ENCODE data around the gene MRPS22.

GRCh38 chr3:139312959-139313358 lies 30.9 kb upstream of the MRPS22 start:
- TF ChIP-seq POLR2A (IDR thresholded peaks at IDR 0.05; ENCODE audit: low read depth, low read length) (no peak), CTCF (IDR thresholded peaks at IDR 0.05; ENCODE audit: extremely low read depth in 1 of 2, insufficient read depth in 1 of 2, low read depth in 1 of 2, low read length in 2 of 2) (no peak), MAX (IDR thresholded peaks at IDR 0.05; ENCODE audit: insufficient read depth, insufficient read length) (no peak), EZH2 (IDR thresholded peaks at IDR 0.05; ENCODE audit: borderline replicate concordance, low read depth, low read length, severe bottlenecking) (no peak)

All from endothelial cell of umbilical vein (primary cell).